GM12874 (cell line): ENCODE data around the gene SLIT1.

Experiments used
- TF ChIP-seq, protein P1 (sequence below): IDR thresholded peaks from 2 replicates; pipeline ENCODE4 v1.5.1; 2011; ENCODE audit warnings: low read depth, mild to moderate bottlenecking, control low read depth, low read length, moderate library complexity; ENCODE audit not compliant: insufficient read depth

SLIT1 gene

DNA sequence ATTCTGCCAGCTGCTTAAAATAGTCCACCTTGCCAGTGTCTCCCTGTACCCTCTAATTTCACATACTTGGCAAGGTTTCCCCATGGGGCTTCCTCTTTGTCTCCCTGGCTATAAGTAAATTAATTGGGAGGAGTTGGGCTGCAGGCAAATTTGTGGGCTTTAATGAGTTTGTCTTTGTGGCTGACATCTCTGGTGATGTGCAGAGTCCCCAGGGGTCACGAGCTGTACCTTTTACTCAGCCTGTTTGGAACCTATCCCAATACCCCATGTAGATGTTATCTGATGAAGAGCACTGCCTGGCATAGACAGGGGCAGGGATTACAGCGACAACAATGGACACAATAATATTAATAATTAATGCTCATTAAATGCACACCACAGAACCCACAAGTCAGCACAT is 132.5 kb downstream of the SLIT1 start:
- TF ChIP-seq, protein P1, sequence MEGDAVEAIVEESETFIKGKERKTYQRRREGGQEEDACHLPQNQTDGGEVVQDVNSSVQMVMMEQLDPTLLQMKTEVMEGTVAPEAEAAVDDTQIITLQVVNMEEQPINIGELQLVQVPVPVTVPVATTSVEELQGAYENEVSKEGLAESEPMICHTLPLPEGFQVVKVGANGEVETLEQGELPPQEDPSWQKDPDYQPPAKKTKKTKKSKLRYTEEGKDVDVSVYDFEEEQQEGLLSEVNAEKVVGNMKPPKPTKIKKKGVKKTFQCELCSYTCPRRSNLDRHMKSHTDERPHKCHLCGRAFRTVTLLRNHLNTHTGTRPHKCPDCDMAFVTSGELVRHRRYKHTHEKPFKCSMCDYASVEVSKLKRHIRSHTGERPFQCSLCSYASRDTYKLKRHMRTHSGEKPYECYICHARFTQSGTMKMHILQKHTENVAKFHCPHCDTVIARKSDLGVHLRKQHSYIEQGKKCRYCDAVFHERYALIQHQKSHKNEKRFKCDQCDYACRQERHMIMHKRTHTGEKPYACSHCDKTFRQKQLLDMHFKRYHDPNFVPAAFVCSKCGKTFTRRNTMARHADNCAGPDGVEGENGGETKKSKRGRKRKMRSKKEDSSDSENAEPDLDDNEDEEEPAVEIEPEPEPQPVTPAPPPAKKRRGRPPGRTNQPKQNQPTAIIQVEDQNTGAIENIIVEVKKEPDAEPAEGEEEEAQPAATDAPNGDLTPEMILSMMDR, result no peak

DNA sequence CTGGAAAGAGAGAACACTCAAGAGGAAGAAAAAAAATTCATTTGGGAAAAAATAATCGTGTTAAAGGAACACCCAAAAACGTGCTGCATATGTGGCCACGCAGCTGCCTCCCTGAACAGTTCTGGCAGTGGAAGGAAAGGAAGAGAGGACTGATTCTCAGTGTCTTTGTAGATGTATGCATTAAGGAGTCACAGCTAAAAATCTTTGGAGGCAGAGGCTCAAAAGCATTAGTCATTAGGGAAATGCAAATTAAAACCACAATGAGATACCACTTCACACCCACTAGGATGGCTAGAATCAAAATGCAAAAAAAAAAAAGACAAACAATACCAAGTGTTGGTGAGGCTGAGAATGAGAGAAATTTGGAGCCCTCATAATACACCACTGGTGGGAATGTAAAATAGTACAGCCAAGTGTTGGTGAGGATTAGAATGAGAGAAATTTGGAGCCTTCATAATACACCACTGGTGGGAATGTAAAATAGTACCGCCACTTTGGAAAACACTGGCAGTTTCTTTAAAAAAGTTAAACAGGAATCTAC is 134.7 kb downstream of the SLIT1 start:
- TF ChIP-seq, protein P1, result no peak

DNA sequence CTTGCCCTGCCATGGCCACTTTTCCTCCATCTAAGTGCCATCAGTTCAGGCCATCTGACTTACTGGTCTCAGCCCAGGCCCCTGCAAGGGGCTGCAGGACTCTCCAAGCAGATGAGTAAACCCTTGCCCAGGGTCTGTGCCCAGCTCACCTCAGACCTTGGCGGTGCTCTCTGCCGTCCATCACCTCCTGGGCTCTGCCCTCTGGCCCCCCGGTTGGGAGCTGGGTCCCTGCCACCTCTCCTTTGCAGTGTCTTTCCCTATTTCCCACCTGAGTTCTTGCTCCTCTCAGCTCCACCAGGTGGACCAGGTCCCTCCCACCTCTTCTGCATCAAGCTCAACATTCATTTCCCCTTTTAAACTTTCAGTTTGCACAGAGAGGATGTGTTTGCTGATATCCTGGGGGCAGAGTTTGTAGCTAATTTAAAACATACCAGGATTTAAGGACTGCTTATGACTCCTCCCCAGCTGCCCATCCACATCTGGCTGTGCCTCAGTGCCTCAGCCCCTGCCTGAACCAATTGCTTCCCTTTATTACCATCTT is 135.5 kb downstream of the SLIT1 start:
- TF ChIP-seq, protein P1, result no peak

DNA sequence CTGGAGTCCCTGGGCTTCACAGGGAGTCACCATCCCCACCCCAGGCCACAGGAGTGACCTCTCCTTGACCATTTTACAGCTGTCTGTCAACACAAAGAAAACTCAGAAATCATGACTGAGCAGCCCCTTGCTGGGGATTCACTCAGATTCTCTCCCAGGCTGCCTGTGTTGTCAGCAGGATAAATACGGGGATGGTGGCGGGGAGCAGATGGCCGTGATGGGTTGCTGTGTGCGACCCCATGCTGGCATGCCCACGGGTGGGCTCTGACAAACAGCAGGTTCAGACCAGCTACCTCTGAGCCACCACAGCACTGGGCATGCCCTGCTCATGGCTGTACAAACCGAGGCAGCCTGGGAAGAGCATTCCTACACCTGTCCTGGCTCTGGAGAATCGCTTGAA is 136.1 kb downstream of the SLIT1 start:
- TF ChIP-seq, protein P1, result no peak

DNA sequence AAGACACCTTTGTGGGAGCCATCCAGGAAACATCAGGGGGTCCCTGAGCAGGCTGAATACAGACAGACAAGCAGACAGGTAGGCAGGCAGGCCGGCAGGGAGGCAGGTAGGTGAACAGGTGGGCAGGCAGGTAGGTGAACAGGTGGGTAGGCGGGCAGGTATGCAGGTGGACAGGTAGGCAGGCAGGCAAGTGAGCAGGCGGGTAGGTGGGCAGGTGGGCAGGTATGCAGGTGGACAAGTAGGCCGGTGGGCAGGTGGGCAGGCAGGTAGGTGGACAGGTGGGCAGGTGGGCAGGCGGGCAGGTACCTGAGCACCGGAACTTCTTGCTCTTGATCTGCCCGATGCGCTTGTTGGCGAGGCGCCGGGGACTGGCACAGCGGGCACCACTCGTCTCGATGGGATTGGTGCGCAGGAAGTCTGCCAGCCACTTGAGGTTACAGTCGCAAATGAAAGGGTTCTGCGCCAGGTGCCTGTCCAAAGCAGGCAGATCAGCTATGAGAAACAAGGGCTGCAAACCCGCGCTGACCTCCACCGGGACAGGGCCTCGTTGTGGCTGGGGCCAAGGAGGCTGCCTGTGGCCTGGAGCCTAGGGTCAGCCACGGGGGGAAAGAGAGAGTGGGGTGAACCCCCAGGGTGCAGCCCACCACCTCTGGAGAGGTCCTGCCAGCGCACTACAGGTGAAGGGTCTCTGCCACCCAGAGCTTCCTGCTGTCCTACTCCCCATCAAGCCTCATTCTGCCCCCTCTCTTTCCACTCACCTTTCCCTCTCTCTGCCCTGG is 136.9 kb downstream of the SLIT1 start:
- TF ChIP-seq, protein P1, result no peak

DNA sequence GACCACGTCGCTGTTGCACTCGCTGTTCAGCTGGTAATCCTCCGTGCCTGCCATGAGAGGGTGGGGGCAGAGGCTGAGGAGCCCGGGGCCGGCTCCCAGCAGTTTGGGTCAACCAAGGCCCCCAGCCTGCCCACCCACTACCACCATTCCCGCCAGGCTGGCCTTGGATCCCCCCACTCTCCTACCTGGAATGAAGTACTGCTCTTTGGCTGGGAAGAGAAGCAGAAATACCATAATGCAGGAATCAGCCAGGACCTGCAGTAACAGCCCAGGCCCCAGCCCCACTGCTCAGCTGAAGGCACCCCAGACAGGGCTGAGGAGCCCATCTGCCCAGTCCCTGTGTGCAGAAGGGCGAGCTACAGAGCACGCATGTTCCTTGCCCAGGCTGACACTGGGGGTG is 138.0 kb downstream of the SLIT1 start:
- TF ChIP-seq, protein P1, result no peak

DNA sequence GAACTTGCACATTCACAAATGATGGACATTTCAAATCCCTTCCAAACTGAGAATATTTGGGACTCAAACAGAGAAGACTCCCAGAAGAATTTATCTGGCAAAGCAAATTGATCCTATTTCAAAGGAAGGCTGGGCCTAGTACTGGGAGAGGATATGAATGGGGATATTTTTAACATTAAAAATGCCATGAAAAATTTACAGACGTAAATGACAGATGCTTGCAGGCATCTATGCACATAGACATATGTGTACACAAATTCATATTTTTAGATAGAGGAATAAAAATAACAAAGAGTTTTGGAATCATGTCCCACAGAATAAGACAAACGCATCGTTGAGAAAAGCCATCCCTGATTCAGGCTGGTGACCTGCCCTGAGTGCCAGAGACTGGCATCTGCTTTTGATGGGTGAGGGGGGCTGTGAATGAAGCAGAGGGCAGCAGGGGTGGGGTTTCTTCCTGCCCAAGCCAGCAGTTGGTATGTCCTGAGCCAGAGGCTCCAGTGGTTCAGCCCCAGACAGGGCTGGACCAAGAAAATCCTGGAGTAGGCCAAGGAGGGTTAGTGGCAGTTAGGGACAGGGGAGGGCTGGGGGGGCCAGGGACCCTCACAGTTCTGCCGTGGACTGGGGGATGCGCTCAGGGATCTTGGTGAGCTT is 138.5 kb downstream of the SLIT1 start:
- TF ChIP-seq, protein P1, result no peak
